HepG2 (cell line): ENCODE results near the gene ELP1. TPM values are rescaled to one million over a fixed set of nuclear protein-coding genes. Genes with fewer than 3 reads are reported as not detected.

Experiments used
- ATAD3A ChIP-seq: sonication (generic); formaldehyde crosslinking; IDR thresholded peaks from 2 replicates; pipeline ENCODE4 v1.4.0; 2020; ENCODE audit warnings: missing genetic modification reagents
- CEBPB ChIP-seq: IDR thresholded peaks from 2 replicates; pipeline ENCODE4 v1.6.1; 2011; ENCODE audit warnings: low read depth, low read length, improper control_type of control experiment, borderline replicate concordance
- ELF1 ChIP-seq: sonication (generic); formaldehyde crosslinking; IDR thresholded peaks from 2 replicates; pipeline ENCODE4 v1.4.0; 2020; ENCODE audit warnings: missing genetic modification reagents
- HNRNPK ChIP-seq: fragments of 200-400 bp; formaldehyde crosslinking; IDR thresholded peaks from 2 replicates; pipeline ENCODE4 v1.6.1; 2018; ENCODE audit warnings: low read length, low read depth, moderate library complexity, mild to moderate bottlenecking; ENCODE audit not compliant: poor library complexity, severe bottlenecking
- MZF1 ChIP-seq: sonication (generic); formaldehyde crosslinking; IDR thresholded peaks from 2 replicates; pipeline ENCODE4 v1.8.1; 2023; ENCODE audit warnings: mild to moderate bottlenecking, missing genetic modification reagents, borderline replicate concordance
- NCOR1 ChIP-seq: fragments of 200-600 bp; sonication (generic); IDR thresholded peaks from 2 replicates; pipeline ENCODE4 v1.7.0; 2017; ENCODE audit warnings: antibody characterized with exemption, low read length, borderline replicate concordance
- PAWR ChIP-seq: sonication (generic); formaldehyde crosslinking; IDR thresholded peaks from 2 replicates; pipeline ENCODE4 v1.4.0; 2020; ENCODE audit warnings: missing genetic modification reagents, mild to moderate bottlenecking, borderline replicate concordance
- PRDM10 ChIP-seq: sonication (generic); formaldehyde crosslinking; IDR thresholded peaks from 2 replicates; pipeline ENCODE4 v1.4.0; 2020; ENCODE audit warnings: low read depth, missing genetic modification reagents
- RXRA ChIP-seq: sonication (generic); formaldehyde crosslinking; IDR thresholded peaks from 2 replicates; pipeline ENCODE4 v1.5.1; 2020; ENCODE audit warnings: missing genetic modification reagents
- SOX5 ChIP-seq: IDR thresholded peaks from 2 replicates; pipeline ENCODE4 v1.6.1; 2016; ENCODE audit warnings: borderline replicate concordance
- ZBTB39 ChIP-seq: sonication (generic); formaldehyde crosslinking; IDR thresholded peaks from 2 replicates; pipeline ENCODE4 v1.5.0; 2020; ENCODE audit warnings: missing genetic modification reagents
- ZBTB44 ChIP-seq: sonication (generic); formaldehyde crosslinking; IDR thresholded peaks from 2 replicates; pipeline ENCODE4 v1.4.0; 2020; ENCODE audit warnings: missing genetic modification reagents
- ZKSCAN5 ChIP-seq: sonication (generic); formaldehyde crosslinking; IDR thresholded peaks from 2 replicates; pipeline ENCODE4 v1.5.1; 2020; ENCODE audit warnings: mild to moderate bottlenecking, missing genetic modification reagents
- ZNF260 ChIP-seq: sonication (generic); formaldehyde crosslinking; IDR thresholded peaks from 2 replicates; pipeline ENCODE4 v1.4.0; 2020; ENCODE audit warnings: missing genetic modification reagents, low read depth, mild to moderate bottlenecking, borderline replicate concordance
- ZNF281 ChIP-seq: sonication (generic); formaldehyde crosslinking; IDR thresholded peaks from 2 replicates; pipeline ENCODE4 v1.4.0; 2020; ENCODE audit warnings: missing genetic modification reagents, borderline replicate concordance
- ZNF597 ChIP-seq: sonication (generic); formaldehyde crosslinking; IDR thresholded peaks from 2 replicates; pipeline ENCODE4 v1.5.0; 2020; ENCODE audit warnings: missing genetic modification reagents
- ZNF670 ChIP-seq: sonication (generic); formaldehyde crosslinking; IDR thresholded peaks from 2 replicates; pipeline ENCODE4 v1.8.0; 2022; ENCODE audit warnings: mild to moderate bottlenecking, missing genetic modification reagents, borderline replicate concordance
- ZNF75D ChIP-seq: sonication (generic); formaldehyde crosslinking; IDR thresholded peaks from 2 replicates; pipeline ENCODE4 v1.8.1; 2023; ENCODE audit warnings: missing genetic modification reagents, mild to moderate bottlenecking, borderline replicate concordance
- polyA plus RNA-seq, 8 experiments: library from polyadenylated mRNA; depleted of rRNA in 3 of 8; stranded (reverse) in 7 of 8; unstranded in 1 of 8; fragments of >200 nt; fragmentation: Illumina TruSeq in 4 of 8; extraction: Trizol in 4 of 8; gene quantifications; 2 replicates each; pipeline versions ENCODE4 v1.2.1 to v1.2.3, GENCODE V29; 2011 to 2016; ENCODE audit warnings: low read depth in 4 of 8, missing spikeins in 1 of 8, mixed read lengths in 1 of 8; ENCODE audit not compliant: insufficient read depth in 1 of 8
- total RNA-seq, 5 experiments: library from RNA; depleted of rRNA; stranded (reverse); fragments of >200 nt; fragmentation: Illumina TruSeq; extraction: Trizol; gene quantifications; 2 replicates each; pipeline ENCODE4 v1.2.3, GENCODE V29; 2016; ENCODE audit warnings: low read depth in 1 of 5

ELP1 gene
- total and polyA plus RNA-seq, 2 of the 13 experiments (the other 11 are each of a cell fraction or from before 2014, with no cell fraction given) = 157 to 275 TPM

GRCh38 chr9:108869092-108869725, 64.7 kb downstream of the ELP1 start (continued):
- no peak for TF ChIP-seq ZBTB44
- no peak for TF ChIP-seq ZNF75D (CRISPR knock-in tag)
- TF ChIP-seq SOX5 (CRISPR knock-in tag) = peak; percentile 78
- no peak for TF ChIP-seq ZNF670 (CRISPR knock-in tag)
- TF ChIP-seq RXRA (CRISPR knock-in tag) = peak; percentile 93
- TF ChIP-seq PRDM10 = no peak; the same call in 1 of the 2 replicates
- TF ChIP-seq HNRNPK = no peak
- no peak for TF ChIP-seq ZNF260
- no peak for TF ChIP-seq ATAD3A (CRISPR knock-in tag)
- TF ChIP-seq CEBPB = peak; percentile 83
- TF ChIP-seq ZNF281 (CRISPR knock-in tag) = no peak
- no peak for TF ChIP-seq ZNF597 (CRISPR knock-in tag)
- TF ChIP-seq ZKSCAN5 (CRISPR knock-in tag) = no peak
- TF ChIP-seq PAWR = no peak
- no peak; the same call in 1 of the 2 replicates for TF ChIP-seq NCOR1
- peak; percentile 97 for TF ChIP-seq ZBTB39 (CRISPR knock-in tag)
- no peak for TF ChIP-seq ELF1 (CRISPR knock-in tag)
- TF ChIP-seq MZF1 (CRISPR knock-in tag) = no peak
